Ectodermal cell (in vitro differentiated cells): ENCODE results near the gene MAN2A1.

Experiments used
- H3K27ac ChIP-seq: 2 replicates; pipeline ENCODE4 v1.7.0; 2013; ENCODE audit warnings: mild to moderate bottlenecking, low read depth, low read length; ENCODE audit not compliant: insufficient read depth, poor library complexity, severe bottlenecking
- H3K27me3 ChIP-seq: 2 replicates; pipeline ENCODE4 v1.7.0; 2013; ENCODE audit warnings: mild to moderate bottlenecking, low read length; ENCODE audit not compliant: insufficient read depth, control insufficient read depth, poor library complexity, severe bottlenecking
- H3K36me3 ChIP-seq: one replicate; pipeline ENCODE4 v1.7.0; 2013; ENCODE audit warnings: low read length; ENCODE audit not compliant: control insufficient read depth, insufficient read depth
- H3K4me1 ChIP-seq: one replicate; pipeline ENCODE4 v1.7.0; 2013; ENCODE audit warnings: low read length; ENCODE audit not compliant: control insufficient read depth, insufficient read depth
- H3K4me3 ChIP-seq: 2 replicates; pipeline ENCODE4 v1.7.0; 2013; ENCODE audit warnings: low read depth, low read length, control low read depth; ENCODE audit not compliant: insufficient read depth
- H3K9me3 ChIP-seq: 2 replicates; pipeline ENCODE4 v1.7.0; 2013; ENCODE audit warnings: mild to moderate bottlenecking, low read length, moderate library complexity; ENCODE audit not compliant: control insufficient read depth
- WGBS, 2 experiments: methylation state at CpG; one replicate each; pipeline ENCODE4 v1.1.7; 2013; ENCODE audit warnings: missing lambda C conversion rate in 2 of 2; 5-methylcytosine and 5-hydroxymethylcytosine counted together

The MAN2A1 gene

DNA sequence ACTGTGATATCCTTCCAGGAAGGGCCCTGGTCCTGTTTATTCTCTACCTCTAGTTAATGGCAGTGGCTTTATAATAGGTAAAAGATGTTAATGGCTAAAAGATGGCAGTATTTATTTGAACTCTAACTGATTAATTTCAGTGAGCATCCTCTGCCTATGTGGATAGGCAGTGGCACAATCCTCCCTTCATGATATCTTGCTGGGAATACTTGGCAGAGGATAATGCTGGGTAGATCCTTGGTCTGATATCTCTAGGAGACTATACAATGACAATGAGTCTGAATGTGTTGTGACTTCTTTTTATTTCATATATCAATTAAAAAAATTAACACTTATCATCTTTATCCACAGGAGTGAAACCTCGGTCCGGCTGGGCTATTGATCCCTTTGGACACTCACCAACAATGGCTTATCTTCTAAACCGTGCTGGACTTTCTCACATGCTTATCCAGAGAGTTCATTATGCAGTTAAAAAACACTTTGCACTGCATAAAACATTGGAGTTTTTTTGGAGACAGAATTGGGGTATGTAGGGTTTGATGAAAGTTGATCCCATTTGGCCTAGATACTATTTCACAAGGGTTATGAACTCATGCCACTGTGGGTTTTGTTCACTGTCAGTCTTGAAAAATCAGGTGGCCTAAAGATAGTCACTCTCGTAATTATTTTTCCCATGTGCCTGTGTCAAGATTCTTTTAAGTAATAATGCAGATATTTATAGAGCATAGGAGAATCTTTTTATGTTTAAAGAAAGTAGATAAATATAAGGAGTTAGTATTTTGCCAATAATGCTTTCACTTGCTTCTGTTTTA, 77.7 kb downstream of the MAN2A1 start:
- 92 to 97% methylated on average over 3 to 4 of the region's 4 CpGs for WGBS, 2 experiments
- Histone ChIP-seq H3K4me1 (no peaks in the 10 kb centered on the region), H3K4me3 (no peak overlapping the region), H3K36me3 (peaks cover 8% of the 10 kb centered on the region), H3K27me3 (no peaks in the 10 kb centered on the region), H3K27ac (no peak overlapping the region), H3K9me3 (no peaks in the 10 kb centered on the region)

GRCh38 chr5:109767997-109768396, 78.3 kb downstream of the MAN2A1 start:
- Histone ChIP-seq H3K27me3 (no peaks in the 10 kb centered on the region), H3K36me3 (peaks cover 1% of the 10 kb centered on the region), H3K4me1 (no peaks in the 10 kb centered on the region), H3K4me3 (no peak overlapping the region), H3K9me3 (no peaks in the 10 kb centered on the region), H3K27ac (no peak overlapping the region)
- WGBS, 2 experiments, result 97 to 100% methylated on average over 3 to 4 of the region's 4 CpGs

GRCh38 chr5:109769597-109770291, 80.0 kb downstream of the MAN2A1 start:
- Histone ChIP-seq H3K36me3 (no peaks in the 10 kb centered on the region), H3K4me1 (no peaks in the 10 kb centered on the region), H3K27ac (peak overlapping the region; percentile 28), H3K9me3 (no peaks in the 10 kb centered on the region), H3K4me3 (no peak overlapping the region), H3K27me3 (no peaks in the 10 kb centered on the region)
- 90 to 96% methylated on average over 5 to 7 of the region's 7 CpGs for WGBS, 2 experiments

GRCh38 chr5:109775130-109775529, 85.4 kb downstream of the MAN2A1 start:
- no peaks in the 10 kb centered on the region for H3K27me3 ChIP-seq
- H3K9me3 ChIP-seq, result no peaks in the 10 kb centered on the region
- H3K4me1 ChIP-seq, result no peaks in the 10 kb centered on the region
- H3K27ac ChIP-seq, result no peak overlapping the region
- no peak overlapping the region for H3K4me3 ChIP-seq
- 100% methylated on average over 1 of the region's 2 CpGs for WGBS, 2 experiments
- H3K36me3 ChIP-seq, result no peaks in the 10 kb centered on the region

GRCh38 chr5:109779036-109779735, 89.5 kb downstream of the MAN2A1 start:
- Histone ChIP-seq H3K27me3 (no peaks in the 10 kb centered on the region), H3K4me1 (no peaks in the 10 kb centered on the region), H3K9me3 (no peaks in the 10 kb centered on the region), H3K4me3 (no peak overlapping the region), H3K36me3 (peaks cover 5% of the 10 kb centered on the region), H3K27ac (no peak overlapping the region)
- WGBS, 2 experiments, result 84 to 100% methylated on average over 2 of the region's 5 CpGs

DNA sequence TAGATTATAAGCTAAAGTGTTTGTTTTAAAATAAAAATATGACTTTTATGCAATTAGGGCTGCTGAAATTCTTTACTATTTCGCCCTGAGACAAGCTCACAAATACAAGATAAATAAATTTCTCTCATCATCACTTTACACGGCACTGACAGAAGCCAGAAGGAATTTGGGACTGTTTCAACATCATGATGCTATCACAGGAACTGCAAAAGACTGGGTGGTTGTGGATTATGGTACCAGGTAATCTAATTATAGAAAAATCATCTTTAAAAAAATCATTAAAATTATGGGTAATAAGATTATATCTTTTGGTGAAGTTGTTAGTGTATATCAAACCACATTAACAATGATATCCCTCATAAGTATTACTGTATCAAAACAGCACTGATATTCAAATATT, 95.0 kb downstream of the MAN2A1 start:
- H3K27me3 ChIP-seq, result no peaks in the 10 kb centered on the region
- no peak overlapping the region for H3K27ac ChIP-seq
- peaks cover 5% of the 10 kb centered on the region for H3K36me3 ChIP-seq
- no peak overlapping the region for H3K4me3 ChIP-seq
- WGBS, 2 experiments, result 96% methylated on average over 2 of the region's 2 CpGs; no CpG with 5 or more reads in 1 of the 2 experiments
- no peaks in the 10 kb centered on the region for H3K9me3 ChIP-seq
- no peaks in the 10 kb centered on the region for H3K4me1 ChIP-seq

DNA sequence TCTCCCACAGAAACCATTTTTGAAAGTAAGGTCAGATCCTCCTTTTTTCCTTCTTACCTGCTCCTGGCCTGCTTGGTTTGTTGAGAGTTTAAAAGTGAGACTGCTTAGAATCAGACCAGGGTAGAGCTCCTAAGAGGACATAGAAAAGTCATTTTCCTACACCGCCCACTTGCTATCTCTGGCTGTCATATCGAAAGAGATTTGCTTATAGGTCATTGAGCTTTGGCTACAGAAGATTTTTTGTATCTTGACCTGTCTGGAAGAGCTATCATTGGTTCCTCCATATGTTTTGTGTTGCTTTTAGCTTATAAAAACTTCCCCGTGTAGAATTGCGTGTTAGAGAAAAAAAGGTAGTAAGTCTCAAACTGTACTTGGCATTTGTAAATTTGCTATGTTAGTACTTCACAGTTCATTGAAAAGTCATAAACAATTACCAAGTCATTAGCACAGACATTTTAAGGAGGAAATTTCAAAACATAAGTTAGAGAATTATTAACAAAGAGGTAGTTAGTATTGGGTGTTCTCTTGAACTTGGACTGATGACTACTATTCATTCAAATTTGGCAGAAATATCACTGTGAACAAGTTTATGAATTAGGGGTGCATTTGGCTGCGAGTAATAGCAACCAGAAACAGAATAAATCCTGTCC, 96.6 kb downstream of the MAN2A1 start:
- no peaks in the 10 kb centered on the region for H3K9me3 ChIP-seq
- H3K4me1 ChIP-seq, result no peaks in the 10 kb centered on the region
- WGBS, 2 experiments, result 94 to 95% methylated on average over 5 of the region's 5 CpGs
- H3K27ac ChIP-seq, result no peak overlapping the region
- H3K36me3 ChIP-seq, result peaks cover 10% of the 10 kb centered on the region
- H3K4me3 ChIP-seq, result no peak overlapping the region
- no peaks in the 10 kb centered on the region for H3K27me3 ChIP-seq

DNA sequence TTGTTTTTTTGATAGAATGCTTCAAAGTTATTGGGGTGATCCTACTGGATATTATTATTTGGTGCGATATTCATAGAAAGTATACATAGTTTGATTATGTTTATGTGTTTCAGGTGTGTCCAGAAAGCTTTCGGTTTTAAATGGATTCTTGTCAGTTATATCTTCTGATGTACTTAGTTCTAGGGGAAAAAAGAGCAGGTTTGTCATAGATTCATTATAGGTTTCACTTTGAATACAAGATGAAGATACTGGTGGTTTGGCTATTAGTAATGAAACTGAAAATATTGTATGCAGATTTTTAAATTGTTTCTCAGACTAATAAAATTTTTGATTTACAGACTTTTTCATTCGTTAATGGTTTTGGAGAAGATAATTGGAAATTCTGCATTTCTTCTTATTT, 98.9 kb downstream of the MAN2A1 start:
- H3K27me3 ChIP-seq, result no peaks in the 10 kb centered on the region
- H3K4me3 ChIP-seq, result no peak overlapping the region
- peaks cover 18% of the 10 kb centered on the region for H3K36me3 ChIP-seq
- 98 to 99% methylated on average over 2 of the region's 3 CpGs for WGBS, 2 experiments
- H3K27ac ChIP-seq, result no peak overlapping the region
- H3K4me1 ChIP-seq, result no peaks in the 10 kb centered on the region
- peaks cover 5% of the 10 kb centered on the region for H3K9me3 ChIP-seq

- H3K36me3 ChIP-seq, result peaks cover 40% of the 10 kb centered on the region
- no peaks in the 10 kb centered on the region for H3K27me3 ChIP-seq
- peaks cover 5% of the 10 kb centered on the region for H3K9me3 ChIP-seq
- H3K4me3 ChIP-seq, result no peak overlapping the region
- WGBS, 2 experiments, result 88 to 89% methylated on average over 1 of the region's 1 CpG
- H3K27ac ChIP-seq, result no peak overlapping the region
- no peaks in the 10 kb centered on the region for H3K4me1 ChIP-seq
Observed at GRCh38 chr5:109792613-109793012, 102.9 kb downstream of the MAN2A1 start.

DNA sequence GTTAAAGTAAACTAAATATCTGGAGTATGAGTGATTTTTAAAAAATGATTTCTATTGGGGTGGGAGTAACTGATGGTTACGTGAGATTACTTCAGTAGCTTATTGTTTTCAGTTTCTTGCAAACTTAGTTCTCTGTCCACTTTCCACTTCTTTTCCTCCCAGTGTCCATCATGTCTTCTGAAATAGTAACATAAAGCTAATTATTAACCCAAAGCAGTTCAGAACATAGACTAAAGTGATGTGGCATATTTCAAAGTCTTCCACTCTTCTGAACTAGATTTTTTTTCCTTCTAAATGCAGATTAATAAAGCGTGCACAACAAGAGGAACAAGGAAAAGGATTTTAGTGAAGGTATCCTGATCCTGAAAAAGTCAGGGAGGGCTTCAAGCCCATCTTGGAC, 114.1 kb downstream of the MAN2A1 start:
- H3K36me3 ChIP-seq, result no peaks in the 10 kb centered on the region
- H3K4me3 ChIP-seq, result no peak overlapping the region
- WGBS, 2 experiments, result 92 to 100% methylated on average over 2 of the region's 2 CpGs
- no peaks in the 10 kb centered on the region for H3K9me3 ChIP-seq
- no peaks in the 10 kb centered on the region for H3K4me1 ChIP-seq
- no peaks in the 10 kb centered on the region for H3K27me3 ChIP-seq
- no peak overlapping the region for H3K27ac ChIP-seq
